GM23248 (cell line): Measurements from ENCODE around the gene ZNF200.

Experiments
- EZH2 ChIP-seq: fragments of 200-600 bp; sonication (generic); IDR thresholded peaks from 2 replicates; pipeline ENCODE4 v1.6.1; 2018; ENCODE audit warnings: antibody characterized with exemption, mild to moderate bottlenecking; ENCODE audit not compliant: insufficient read depth, poor library complexity, severe bottlenecking
- EZH2phosphoT487 ChIP-seq: fragments of 200-600 bp; sonication (generic); IDR thresholded peaks from 2 replicates; pipeline ENCODE4 v1.6.1; 2018; ENCODE audit warnings: antibody characterized with exemption, moderate library complexity, mild to moderate bottlenecking, low read depth; ENCODE audit not compliant: insufficient read depth

DNA sequence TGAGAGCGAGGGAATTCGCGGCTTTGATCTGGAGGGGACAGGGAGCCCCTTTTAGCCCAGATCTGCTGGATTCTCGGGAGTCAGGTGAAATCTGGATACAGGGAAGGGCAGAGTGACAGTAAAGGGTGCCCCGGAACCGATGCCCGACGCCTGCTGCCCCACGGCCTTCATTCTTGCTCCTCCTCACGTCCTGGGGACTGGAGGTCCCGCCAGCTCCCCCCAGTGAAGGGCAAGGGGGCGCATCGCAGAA lies 46.4 kb downstream of the ZNF200 start:
- TF ChIP-seq EZH2phosphoT487 (no peak), EZH2 (no peak)
